HG03469 (cell line): ENCODE measurements around the gene CLSTN1.
"Not testable (repeated sequence)": the region's sequence is repeated elsewhere in the genome, so short reads cannot be mapped to it uniquely, and the experiment has no call there.

Experiments
- ATAC-seq: cut with Tn5 transposase; IDR thresholded peaks from one replicate; pipeline ENCODE4 v1.9.1; 2021; ENCODE audit warnings: mild to moderate bottlenecking, moderate library complexity, moderate number of reproducible peaks; ENCODE audit not compliant: unreplicated experiment

Gene CLSTN1

GRCh38 chr1:9766759-9767442 is 56.9 kb downstream of the CLSTN1 start:
- no peak for ATAC-seq

GRCh38 chr1:9764550-9764949 is 59.2 kb downstream of the CLSTN1 start:
- no peak for ATAC-seq

- ATAC-seq = no peak
Observed at GRCh38 chr1:9763914-9764313, 59.9 kb downstream of the CLSTN1 start.

GRCh38 chr1:9762446-9762845 is 61.3 kb downstream of the CLSTN1 start:
- ATAC-seq = not testable (repeated sequence)

DNA sequence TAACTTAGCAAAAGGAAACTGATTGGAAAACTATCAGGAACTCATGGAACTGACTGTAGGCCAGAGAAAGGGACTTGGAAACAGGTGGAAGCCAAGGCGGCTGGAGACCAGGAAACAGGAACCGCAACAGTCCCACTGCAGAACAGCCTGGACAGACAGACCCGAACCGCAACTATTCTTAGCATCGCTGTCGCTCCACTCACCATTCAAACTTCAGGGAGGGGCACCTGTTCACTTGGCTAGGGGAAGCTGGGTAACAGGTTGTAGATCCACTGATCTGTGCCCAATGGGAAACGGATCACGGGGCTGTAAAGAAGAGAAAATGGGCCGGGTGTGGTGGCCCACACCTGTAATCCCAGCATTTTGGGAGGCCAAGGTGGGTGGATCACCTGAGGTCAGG is 61.9 kb downstream of the CLSTN1 start:
- no peak for ATAC-seq

DNA sequence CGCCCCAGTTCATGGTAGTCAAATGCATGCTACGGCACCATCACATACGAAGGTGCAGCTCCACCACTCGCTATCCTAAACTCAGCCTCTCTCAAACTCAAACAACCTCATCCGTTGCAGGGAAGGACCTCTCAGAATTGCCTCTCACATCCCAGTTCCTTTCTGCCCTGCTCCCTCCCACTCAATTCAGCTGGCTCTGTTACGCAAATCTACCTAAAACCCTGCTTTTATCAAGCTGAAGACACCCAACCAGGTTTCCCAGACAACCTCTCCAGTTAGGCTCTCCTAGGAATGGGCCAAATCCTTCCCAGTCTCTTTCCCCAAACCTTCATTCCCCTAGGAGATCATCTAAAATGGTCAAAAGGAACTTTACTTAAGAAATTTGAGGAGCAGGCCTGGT is 62.9 kb downstream of the CLSTN1 start:
- ATAC-seq = no peak

DNA sequence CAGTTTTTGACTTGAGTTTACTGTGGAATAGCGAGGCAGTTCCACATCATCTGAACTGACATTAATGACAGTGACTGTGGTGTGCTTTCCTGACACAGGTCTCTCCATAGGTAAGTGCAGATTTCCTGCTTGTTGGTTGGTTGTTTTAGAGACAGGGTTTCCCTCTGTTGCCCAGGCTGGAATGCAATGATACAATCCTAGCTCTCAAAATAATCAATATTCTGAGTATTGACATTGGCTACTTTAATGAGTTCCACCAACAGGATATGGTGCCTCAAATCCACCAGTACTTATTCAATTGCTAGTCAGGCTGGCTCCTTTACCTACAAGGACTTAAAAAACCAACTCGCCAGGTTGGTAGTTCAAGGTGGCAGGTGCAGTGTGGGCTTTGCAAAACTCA is 63.8 kb downstream of the CLSTN1 start:
- ATAC-seq = no peak

- ATAC-seq = no peak
Observed at GRCh38 chr1:9758559-9759121, 65.1 kb downstream of the CLSTN1 start.

- ATAC-seq = no peak
Observed at GRCh38 chr1:9755441-9755995, 68.2 kb downstream of the CLSTN1 start.

DNA sequence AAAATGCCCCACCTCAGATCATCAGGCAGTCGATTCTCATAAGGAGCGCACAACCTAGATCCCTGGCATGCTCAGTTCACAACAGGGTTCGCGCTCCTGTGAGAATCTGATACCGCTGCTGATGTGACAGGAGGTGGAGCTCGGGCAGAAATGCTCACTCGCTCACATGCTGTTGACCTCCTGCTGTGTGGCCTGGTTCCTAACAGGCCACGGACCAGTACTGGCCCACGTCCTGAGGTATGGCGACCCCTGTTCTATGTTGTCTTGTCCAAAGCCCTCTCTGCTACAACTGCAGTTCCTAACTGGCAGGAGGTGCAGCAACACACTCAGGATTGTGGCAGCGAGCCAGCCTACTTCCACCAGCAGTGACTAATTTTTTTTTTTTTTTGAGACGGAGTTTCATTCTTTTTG is 70.6 kb downstream of the CLSTN1 start:
- no peak for ATAC-seq

- ATAC-seq = no peak
Observed at GRCh38 chr1:9751971-9752370, 71.8 kb downstream of the CLSTN1 start.

- no peak for ATAC-seq
Observed at GRCh38 chr1:9749361-9749760, 74.4 kb downstream of the CLSTN1 start.

- not testable (repeated sequence) for ATAC-seq
Observed at GRCh38 chr1:9748391-9748790, 75.4 kb downstream of the CLSTN1 start.

GRCh38 chr1:9746651-9747050 is 77.1 kb downstream of the CLSTN1 start:
- no peak for ATAC-seq

- no peak for ATAC-seq
Observed at GRCh38 chr1:9746211-9746610, 77.6 kb downstream of the CLSTN1 start.

DNA sequence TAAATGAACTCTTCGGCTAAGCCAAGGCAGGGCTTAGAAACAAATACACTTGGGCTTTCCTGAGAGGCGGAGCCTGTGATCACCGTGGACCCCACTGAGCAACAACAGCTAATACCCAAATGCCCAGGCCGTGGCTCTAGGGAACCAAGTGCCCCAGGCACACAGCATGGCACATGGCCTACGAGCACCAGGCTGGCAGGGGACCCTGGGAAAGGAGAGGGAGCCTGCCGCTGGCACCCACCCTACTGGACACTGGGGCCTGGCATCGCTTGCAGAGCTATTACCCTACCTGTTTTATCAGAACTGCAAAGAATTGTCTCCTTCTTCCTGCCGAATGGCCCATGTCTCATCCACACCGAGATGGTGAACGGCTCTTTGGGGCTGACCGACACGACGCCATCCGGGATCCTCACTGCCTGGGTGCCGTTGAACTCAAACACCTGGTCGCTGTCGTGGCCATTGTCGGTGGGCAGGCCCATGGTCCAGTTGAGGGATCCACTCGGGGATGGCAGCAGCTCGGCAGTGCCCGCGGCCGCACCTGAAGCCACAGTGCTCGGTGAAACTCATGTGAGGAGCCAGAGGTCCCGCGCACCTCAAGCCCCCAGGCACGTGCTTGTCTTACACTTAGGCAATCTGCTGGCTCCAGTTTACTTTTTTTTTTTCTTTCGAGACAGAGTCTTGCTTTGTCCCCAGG is 79.5 kb downstream of the CLSTN1 start:
- no peak for ATAC-seq

GRCh38 chr1:9737671-9738070 is 86.1 kb downstream of the CLSTN1 start:
- ATAC-seq = no peak

DNA sequence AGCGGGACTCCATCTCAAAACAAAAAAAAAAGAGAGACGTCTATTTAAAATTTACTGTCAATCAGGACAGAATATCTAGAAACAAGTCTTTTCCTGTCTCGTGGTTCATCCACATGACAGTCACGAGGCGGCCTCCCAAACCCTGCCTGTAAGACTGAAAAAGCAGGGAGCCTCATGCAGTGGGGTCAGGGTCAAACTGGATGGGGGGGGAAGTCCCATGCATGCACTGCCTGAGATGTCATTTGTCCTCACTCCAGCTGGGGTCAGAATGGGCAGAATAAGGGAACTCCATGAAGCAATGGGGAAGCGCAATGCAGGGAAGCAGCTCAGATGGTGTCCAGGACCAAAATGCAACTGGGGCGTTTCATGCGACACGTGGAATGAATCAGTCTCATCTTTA is 86.7 kb downstream of the CLSTN1 start:
- no peak for ATAC-seq

- no peak for ATAC-seq
Observed at GRCh38 chr1:9736241-9736640, 87.5 kb downstream of the CLSTN1 start.

DNA sequence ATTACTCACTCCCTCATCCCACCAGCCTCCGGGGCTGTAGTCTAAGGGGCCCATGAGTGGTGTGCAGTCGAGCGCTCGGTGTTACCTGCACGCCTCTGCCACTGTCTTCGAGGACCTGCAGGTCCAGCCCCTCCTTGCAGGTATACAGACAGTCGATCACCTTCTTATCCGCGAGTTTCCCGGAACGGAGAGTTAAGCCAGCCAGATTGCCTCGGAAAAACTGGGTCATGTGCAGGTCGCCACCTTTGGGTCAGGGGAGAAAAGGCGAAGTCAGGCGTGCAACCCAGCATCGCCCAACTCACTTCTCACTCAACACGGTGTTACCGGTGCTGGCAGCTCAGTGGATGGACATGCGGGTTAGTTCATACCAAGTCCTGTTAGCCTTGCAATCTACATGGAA is 88.0 kb downstream of the CLSTN1 start:
- no peak for ATAC-seq

DNA sequence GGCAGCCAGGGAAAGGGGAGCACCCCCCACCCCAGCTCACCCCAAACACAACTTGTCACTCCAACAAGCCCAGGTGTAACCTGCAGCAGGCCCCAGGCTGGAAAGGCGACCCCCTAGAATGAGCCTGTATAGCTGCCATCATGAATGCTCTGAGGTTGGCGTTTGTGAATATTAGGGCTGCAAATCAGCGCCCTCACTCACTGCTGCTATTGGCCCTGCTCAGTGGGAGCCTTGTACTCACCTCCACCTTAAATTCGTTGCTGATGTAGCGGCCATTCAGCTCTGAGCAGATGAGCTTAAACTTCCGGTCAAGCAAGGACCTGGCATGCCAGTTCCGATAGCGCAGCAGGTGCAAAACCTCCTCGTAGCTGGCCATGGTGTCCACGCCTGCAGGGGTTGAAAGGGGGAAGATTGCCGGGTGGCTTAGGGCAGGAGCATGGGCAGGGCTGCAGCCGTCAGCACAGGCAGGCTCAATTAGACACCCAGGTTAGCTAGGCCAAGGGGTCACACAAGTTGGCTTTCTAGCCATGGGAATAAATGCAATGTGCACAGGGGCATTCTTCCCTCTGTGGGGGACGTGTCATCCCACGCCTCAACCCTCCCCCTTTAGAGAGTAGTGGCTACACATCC is 90.5 kb downstream of the CLSTN1 start:
- ATAC-seq = no peak
